ENCODE measurements around the gene PTPN11.
"Not testable (repeated sequence)": the region's sequence is repeated elsewhere in the genome, so short reads cannot be mapped to it uniquely, and the experiment has no call there.

The PTPN11 gene

GRCh38 chr12:112431965-112432364, 13.2 kb downstream of the PTPN11 start:
- H3K36me3 ChIP-seq (ENCODE audit: insufficient read depth, low read length): no peaks in the 10 kb centered on the region
- no peaks in the 10 kb centered on the region for H3K27me3 ChIP-seq (ENCODE audit: control insufficient read depth in 1 of 2, insufficient read depth in 2 of 2, low read length in 2 of 2)
- H3K4me3 ChIP-seq (ENCODE audit: low read depth in 1 of 2, low read length in 2 of 2): no peak overlapping the region
- no peak overlapping the region for H3K9ac ChIP-seq (ENCODE audit: low read length)
- H3K4me1 ChIP-seq (ENCODE audit: insufficient read depth, low read length): no peaks in the 10 kb centered on the region
- no peaks in the 10 kb centered on the region for H3K9me3 ChIP-seq (ENCODE audit: low read length)
- no peak overlapping the region for H3K27ac ChIP-seq (ENCODE audit: low read depth, low read length)

GRCh38 chr12:112433551-112433950, 14.8 kb downstream of the PTPN11 start:
- Histone ChIP-seq H3K4me1 (ENCODE audit: insufficient read depth, low read length) (no peaks in the 10 kb centered on the region), H3K9me3 (ENCODE audit: low read length) (no peaks in the 10 kb centered on the region), H3K36me3 (ENCODE audit: insufficient read depth, low read length) (no peaks in the 10 kb centered on the region), H3K27ac (ENCODE audit: low read depth, low read length) (no peak overlapping the region), H3K27me3 (ENCODE audit: control insufficient read depth in 1 of 2, insufficient read depth in 2 of 2, low read length in 2 of 2) (no peaks in the 10 kb centered on the region), H3K9ac (ENCODE audit: low read length) (no peak overlapping the region), H3K4me3 (ENCODE audit: low read depth in 1 of 2, low read length in 2 of 2) (no peak overlapping the region)

GRCh38 chr12:112438645-112439044, 19.9 kb downstream of the PTPN11 start:
- not testable (repeated sequence) for H3K4me3 ChIP-seq (ENCODE audit: low read depth in 1 of 2, low read length in 2 of 2); H3K27ac ChIP-seq (ENCODE audit: low read depth, low read length); H3K36me3 ChIP-seq (ENCODE audit: insufficient read depth, low read length); H3K27me3 ChIP-seq (ENCODE audit: control insufficient read depth in 1 of 2, insufficient read depth in 2 of 2, low read length in 2 of 2); H3K9me3 ChIP-seq (ENCODE audit: low read length); H3K4me1 ChIP-seq (ENCODE audit: insufficient read depth, low read length); H3K9ac ChIP-seq (ENCODE audit: low read length)

GRCh38 chr12:112439769-112440168, 21.0 kb downstream of the PTPN11 start:
- no peak overlapping the region for H3K27ac ChIP-seq (ENCODE audit: low read depth, low read length)
- H3K4me1 ChIP-seq (ENCODE audit: insufficient read depth, low read length): no peaks in the 10 kb centered on the region
- no peak overlapping the region for H3K9ac ChIP-seq (ENCODE audit: low read length)
- H3K36me3 ChIP-seq (ENCODE audit: insufficient read depth, low read length): no peaks in the 10 kb centered on the region
- H3K4me3 ChIP-seq (ENCODE audit: low read depth in 1 of 2, low read length in 2 of 2): no peak overlapping the region
- H3K9me3 ChIP-seq (ENCODE audit: low read length): no peaks in the 10 kb centered on the region
- H3K27me3 ChIP-seq (ENCODE audit: control insufficient read depth in 1 of 2, insufficient read depth in 2 of 2, low read length in 2 of 2): no peaks in the 10 kb centered on the region

GRCh38 chr12:112440653-112441052, 21.9 kb downstream of the PTPN11 start:
- H3K9ac ChIP-seq (ENCODE audit: low read length); H3K27ac ChIP-seq (ENCODE audit: low read depth, low read length); H3K27me3 ChIP-seq (ENCODE audit: control insufficient read depth in 1 of 2, insufficient read depth in 2 of 2, low read length in 2 of 2); H3K9me3 ChIP-seq (ENCODE audit: low read length); H3K4me1 ChIP-seq (ENCODE audit: insufficient read depth, low read length); H3K36me3 ChIP-seq (ENCODE audit: insufficient read depth, low read length); H3K4me3 ChIP-seq (ENCODE audit: low read depth in 1 of 2, low read length in 2 of 2): not testable (repeated sequence)

GRCh38 chr12:112443916-112444315, 25.2 kb downstream of the PTPN11 start:
- no peaks in the 10 kb centered on the region for H3K36me3 ChIP-seq (ENCODE audit: insufficient read depth, low read length)
- H3K9me3 ChIP-seq (ENCODE audit: low read length): no peaks in the 10 kb centered on the region
- H3K27ac ChIP-seq (ENCODE audit: low read depth, low read length): no peak overlapping the region
- H3K4me3 ChIP-seq (ENCODE audit: low read depth in 1 of 2, low read length in 2 of 2): no peak overlapping the region
- no peaks in the 10 kb centered on the region for H3K4me1 ChIP-seq (ENCODE audit: insufficient read depth, low read length)
- no peak overlapping the region for H3K9ac ChIP-seq (ENCODE audit: low read length)
- H3K27me3 ChIP-seq (ENCODE audit: control insufficient read depth in 1 of 2, insufficient read depth in 2 of 2, low read length in 2 of 2): no peaks in the 10 kb centered on the region

GRCh38 chr12:112446008-112446725, 27.4 kb downstream of the PTPN11 start:
- Histone ChIP-seq H3K36me3 (ENCODE audit: insufficient read depth, low read length) (peaks cover 16% of the 10 kb centered on the region), H3K27me3 (ENCODE audit: control insufficient read depth in 1 of 2, insufficient read depth in 2 of 2, low read length in 2 of 2) (no peaks in the 10 kb centered on the region), H3K9me3 (ENCODE audit: low read length) (no peaks in the 10 kb centered on the region), H3K9ac (ENCODE audit: low read length) (no peak overlapping the region), H3K27ac (ENCODE audit: low read depth, low read length) (no peak overlapping the region), H3K4me3 (ENCODE audit: low read depth in 1 of 2, low read length in 2 of 2) (no peak overlapping the region), H3K4me1 (ENCODE audit: insufficient read depth, low read length) (no peaks in the 10 kb centered on the region)

GRCh38 chr12:112447106-112447505, 28.4 kb downstream of the PTPN11 start:
- H3K36me3 ChIP-seq (ENCODE audit: insufficient read depth, low read length): peaks cover 16% of the 10 kb centered on the region
- H3K9ac ChIP-seq (ENCODE audit: low read length): no peak overlapping the region
- no peaks in the 10 kb centered on the region for H3K27me3 ChIP-seq (ENCODE audit: control insufficient read depth in 1 of 2, insufficient read depth in 2 of 2, low read length in 2 of 2)
- no peaks in the 10 kb centered on the region for H3K4me1 ChIP-seq (ENCODE audit: insufficient read depth, low read length)
- no peaks in the 10 kb centered on the region for H3K9me3 ChIP-seq (ENCODE audit: low read length)
- no peak overlapping the region for H3K27ac ChIP-seq (ENCODE audit: low read depth, low read length)
- H3K4me3 ChIP-seq (ENCODE audit: low read depth in 1 of 2, low read length in 2 of 2): no peak overlapping the region

- not testable (repeated sequence) for H3K4me1 ChIP-seq (ENCODE audit: insufficient read depth, low read length); H3K27ac ChIP-seq (ENCODE audit: low read depth, low read length); H3K9ac ChIP-seq (ENCODE audit: low read length); H3K27me3 ChIP-seq (ENCODE audit: control insufficient read depth in 1 of 2, insufficient read depth in 2 of 2, low read length in 2 of 2); H3K4me3 ChIP-seq (ENCODE audit: low read depth in 1 of 2, low read length in 2 of 2); H3K9me3 ChIP-seq (ENCODE audit: low read length)
- peaks cover 16% of the 10 kb centered on the region for H3K36me3 ChIP-seq (ENCODE audit: insufficient read depth, low read length)
Observed at GRCh38 chr12:112448165-112448564, 29.4 kb downstream of the PTPN11 start.

GRCh38 chr12:112450725-112451124, 32.0 kb downstream of the PTPN11 start:
- H3K27me3 ChIP-seq (ENCODE audit: control insufficient read depth in 1 of 2, insufficient read depth in 2 of 2, low read length in 2 of 2): no peaks in the 10 kb centered on the region
- H3K4me1 ChIP-seq (ENCODE audit: insufficient read depth, low read length): no peaks in the 10 kb centered on the region
- peaks cover 34% of the 10 kb centered on the region for H3K36me3 ChIP-seq (ENCODE audit: insufficient read depth, low read length)
- no peak overlapping the region for H3K27ac ChIP-seq (ENCODE audit: low read depth, low read length)
- H3K9me3 ChIP-seq (ENCODE audit: low read length): no peaks in the 10 kb centered on the region
- H3K4me3 ChIP-seq (ENCODE audit: low read depth in 1 of 2, low read length in 2 of 2): no peak overlapping the region
- H3K9ac ChIP-seq (ENCODE audit: low read length): no peak overlapping the region

- Histone ChIP-seq H3K4me3 (ENCODE audit: low read depth in 1 of 2, low read length in 2 of 2) (no peak overlapping the region), H3K36me3 (ENCODE audit: insufficient read depth, low read length) (peaks cover 46% of the 10 kb centered on the region), H3K9me3 (ENCODE audit: low read length) (no peaks in the 10 kb centered on the region), H3K4me1 (ENCODE audit: insufficient read depth, low read length) (no peaks in the 10 kb centered on the region), H3K27ac (ENCODE audit: low read depth, low read length) (no peak overlapping the region), H3K27me3 (ENCODE audit: control insufficient read depth in 1 of 2, insufficient read depth in 2 of 2, low read length in 2 of 2) (no peaks in the 10 kb centered on the region), H3K9ac (ENCODE audit: low read length) (no peak overlapping the region)
Observed at GRCh38 chr12:112456029-112456428, 37.3 kb downstream of the PTPN11 start.

- H3K4me3 ChIP-seq (ENCODE audit: low read depth in 1 of 2, low read length in 2 of 2); H3K9ac ChIP-seq (ENCODE audit: low read length); H3K27ac ChIP-seq (ENCODE audit: low read depth, low read length); H3K9me3 ChIP-seq (ENCODE audit: low read length); H3K27me3 ChIP-seq (ENCODE audit: control insufficient read depth in 1 of 2, insufficient read depth in 2 of 2, low read length in 2 of 2); H3K4me1 ChIP-seq (ENCODE audit: insufficient read depth, low read length): not testable (repeated sequence)
- peaks cover 45% of the 10 kb centered on the region for H3K36me3 ChIP-seq (ENCODE audit: insufficient read depth, low read length)
Observed at GRCh38 chr12:112457142-112457541, 38.4 kb downstream of the PTPN11 start.

Data from muscle layer of colon (tissue), 2 donors.